ENCODE measurements around the gene CHRNB2.

CHRNB2 gene

DNA sequence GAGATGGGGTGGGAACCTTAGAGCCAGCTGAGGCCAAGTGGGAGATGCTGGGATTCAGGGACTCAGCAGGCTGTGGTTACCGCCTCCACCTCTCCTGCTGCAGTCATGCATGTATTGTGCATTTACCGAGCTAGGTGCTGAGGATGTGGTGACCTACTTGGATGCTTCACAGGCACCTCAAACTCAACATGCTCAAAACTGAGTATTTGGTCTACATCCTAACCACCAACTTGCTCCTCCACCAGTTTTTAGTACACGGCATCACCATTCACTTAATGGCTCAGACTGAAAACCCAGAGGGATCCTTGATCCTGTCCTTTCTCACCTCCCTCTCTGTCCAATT is 5.6 kb downstream of the CHRNB2 start:
- no peak for TF ChIP-seq CTCF (IDR thresholded peaks at IDR 0.05; ENCODE audit: insufficient read depth, low read depth, low read length, missing control alignments)
- DNase-seq (ENCODE audit: low read depth): no peak
- H3K4me3 ChIP-seq (ENCODE audit: low read depth, low read length): no peak overlapping the region

DNA sequence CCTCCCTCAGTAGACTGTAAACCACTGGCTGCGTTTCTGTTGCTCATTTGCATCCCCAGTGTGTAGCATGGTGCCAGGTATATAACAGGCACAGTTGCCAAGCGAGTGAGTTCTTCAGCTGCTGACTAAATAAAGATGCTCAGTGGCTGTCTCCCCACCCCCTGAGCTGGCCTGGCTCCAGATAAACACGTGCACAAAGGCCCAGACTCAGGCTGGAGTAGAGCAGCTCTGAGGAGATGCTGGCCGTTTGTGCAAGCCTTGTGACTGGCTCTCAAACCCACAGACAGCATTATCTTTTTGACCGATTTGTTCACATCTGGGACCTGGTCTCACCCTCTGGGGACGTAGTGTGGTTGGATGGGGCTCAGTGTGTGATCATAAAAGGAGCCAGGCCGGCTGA is 7.1 kb downstream of the CHRNB2 start:
- no peak overlapping the region for H3K4me3 ChIP-seq (ENCODE audit: low read depth, low read length)
- DNase-seq (ENCODE audit: low read depth): peak; percentile 31
- no peak for TF ChIP-seq CTCF (IDR thresholded peaks at IDR 0.05; ENCODE audit: insufficient read depth, low read depth, low read length, missing control alignments)

GRCh38 chr1:154575147-154575927 is 7.8 kb downstream of the CHRNB2 start:
- H3K4me3 ChIP-seq (ENCODE audit: low read depth, low read length): no peak overlapping the region
- DNase-seq (ENCODE audit: low read depth): no peak
- TF ChIP-seq CTCF (IDR thresholded peaks at IDR 0.05; ENCODE audit: insufficient read depth, low read depth, low read length, missing control alignments): no peak

GRCh38 chr1:154575951-154576566 is 8.5 kb downstream of the CHRNB2 start:
- no peak overlapping the region for H3K4me3 ChIP-seq (ENCODE audit: low read depth, low read length)
- no peak for DNase-seq (ENCODE audit: low read depth)
- TF ChIP-seq CTCF (IDR thresholded peaks at IDR 0.05; ENCODE audit: insufficient read depth, low read depth, low read length, missing control alignments): no peak

- no peak overlapping the region for H3K4me3 ChIP-seq (ENCODE audit: low read depth, low read length)
- no peak for TF ChIP-seq CTCF (IDR thresholded peaks at IDR 0.05; ENCODE audit: insufficient read depth, low read depth, low read length, missing control alignments)
- DNase-seq (ENCODE audit: low read depth): peak; percentile 15
These were observed 9.9 kb downstream of the CHRNB2 start for GRCh38 chr1:154577346-154578057.

DNA sequence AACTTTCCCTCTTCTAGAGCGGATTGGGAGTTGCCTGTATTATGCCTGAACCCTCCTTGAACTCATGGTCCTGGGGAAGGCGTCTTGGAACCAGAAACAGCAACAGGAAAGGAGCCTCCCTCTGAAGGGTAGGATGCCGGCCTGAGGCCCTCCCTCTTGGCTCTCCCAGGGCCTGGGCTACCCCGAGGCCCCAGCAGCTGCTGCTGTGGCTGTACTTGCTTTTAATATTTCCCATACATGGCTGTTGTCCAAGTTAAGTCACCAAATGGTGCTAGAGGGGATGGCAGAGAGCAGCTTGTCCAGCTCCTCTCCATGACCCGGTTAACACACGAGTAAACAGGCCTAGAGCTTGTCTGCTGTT is 10.5 kb downstream of the CHRNB2 start:
- no peak overlapping the region for H3K4me3 ChIP-seq (ENCODE audit: low read depth, low read length)
- TF ChIP-seq CTCF (IDR thresholded peaks at IDR 0.05; ENCODE audit: insufficient read depth, low read depth, low read length, missing control alignments): no peak
- no peak for DNase-seq (ENCODE audit: low read depth)

Measured in GM12865 (cell line).